Measurements from ENCODE around the gene MAPKBP1. TPM values are rescaled to one million over a fixed set of nuclear protein-coding genes. Genes with fewer than 3 reads are reported as not detected.
A peak's percentile ranks its signal among the peaks of the same experiment; 100 is the strongest.

MAPKBP1 gene
- total and polyA plus RNA-seq, 2 of the 8 experiments (the other 6 are each of a cell fraction or from before 2014, with no cell fraction given) = 4.3 to 11.3 TPM

- WGBS, 2 experiments (ENCODE audit: extremely low coverage in 1 of 2, insufficient coverage in 1 of 2, insufficient read length in 1 of 2, insufficient replicate concordance in 2 of 2, low coverage in 1 of 2, low lambda C conversion rate in 2 of 2, missing lambda C conversion rate in 1 of 2) = 95% methylated on average over 3 of the region's 3 CpGs; no CpG with 5 or more reads in 1 of the 2 experiments
- TF ChIP-seq RXRA (IDR thresholded peaks at IDR 0.05; ENCODE audit: insufficient read depth, low read depth, low read length) (no peak), SIN3A (conservative IDR thresholded peaks at IDR 0.05 in 1 of 2, IDR thresholded peaks at IDR 0.05 in 1 of 2; ENCODE audit: low read depth in 1 of 2, low read length in 2 of 2) (no peak), USF2 (IDR thresholded peaks at IDR 0.05; ENCODE audit: low read length) (no peak), CBX5 (IDR thresholded peaks at IDR 0.05; ENCODE audit: low read depth, low read length) (no peak), CEBPB (IDR thresholded peaks at IDR 0.05; ENCODE audit: low read depth, low read length) (no peak), SRF (IDR thresholded peaks at IDR 0.05; ENCODE audit: low read depth, low read length) (no peak), RBBP5 (IDR thresholded peaks at IDR 0.05; ENCODE audit: borderline replicate concordance, low read depth, low read length) (no peak), EP300 (IDR thresholded peaks at IDR 0.05; ENCODE audit: borderline replicate concordance in 1 of 2, low read depth in 2 of 2, low read length in 2 of 2) (no peak), GABPA (IDR thresholded peaks at IDR 0.05; ENCODE audit: borderline replicate concordance, insufficient read depth, low read length) (no peak), TBP (IDR thresholded peaks at IDR 0.05; ENCODE audit: low read depth, low read length) (no peak), SIRT6 (IDR thresholded peaks at IDR 0.05; ENCODE audit: low read length) (no peak), CTBP2 (IDR thresholded peaks at IDR 0.05; ENCODE audit: borderline replicate concordance, insufficient read depth, insufficient read length, low read length) (no peak), BCL11A (IDR thresholded peaks at IDR 0.05; ENCODE audit: low read depth in 2 of 2, low read length in 2 of 2) (no peak)
Observed at GRCh38 chr15:41805711-41806110, 31.4 kb downstream of the MAPKBP1 start.

More at GRCh38 chr15:41805711-41806110, 31.4 kb downstream of the MAPKBP1 start:
- Histone ChIP-seq H4K5ac (ENCODE audit: insufficient read length, low read depth, low read length) (no peak overlapping the region), H3K4me1 (replicated peaks in 1 of 4; ENCODE audit: control insufficient read depth in 3 of 4, insufficient read depth in 4 of 4, low read length in 3 of 4) (peaks cover 0 to 4% (median 2%) of the 10 kb centered on the region in 4 experiments; a peak in 4 of 7 replicates), H3K4me3 (ENCODE audit: extremely low read depth in 1 of 4, insufficient read depth in 2 of 4, low read depth in 3 of 4, low read length in 4 of 4) (no peak overlapping the region), H3K4me2 (ENCODE audit: insufficient read depth in 1 of 2, low read depth in 2 of 2, low read length in 2 of 2) (no peak overlapping the region), H3K4ac (replicated peaks; ENCODE audit: insufficient read length, low read depth, low read length) (no peak overlapping the region), H2BK120ac (replicated peaks; ENCODE audit: low read depth, low read length) (no peak overlapping the region), H2AFZ (ENCODE audit: low read length) (no peak overlapping the region), H3K23ac (ENCODE audit: insufficient read length) (no peak overlapping the region), H3K9me3 (ENCODE audit: insufficient read depth in 2 of 2, low read depth in 1 of 2, low read length in 1 of 2) (no peaks in the 10 kb centered on the region), H3K27ac (ENCODE audit: low read depth, low read length) (no peak overlapping the region), H3K27me3 (replicated peaks in 1 of 4; ENCODE audit: control insufficient read depth in 3 of 4, extremely low read depth in 1 of 4, insufficient read depth in 3 of 4, low read length in 3 of 4) (no peaks in the 10 kb centered on the region), H4K91ac (replicated peaks; ENCODE audit: insufficient read length, low read length) (no peak overlapping the region), H4K8ac (ENCODE audit: extremely low read depth, insufficient read depth, low read length) (no peak overlapping the region), H3K56ac (replicated peaks; ENCODE audit: insufficient read length, low read depth, low read length) (no peak overlapping the region), H3K9ac (replicated peaks in 1 of 4; ENCODE audit: extremely low read depth in 1 of 4, low read depth in 3 of 4, low read length in 3 of 4) (no peak overlapping the region), H2BK15ac (ENCODE audit: low read length) (no peak overlapping the region), H4K20me1 (replicated peaks in 1 of 2; ENCODE audit: control insufficient read depth in 1 of 2, insufficient read depth in 2 of 2, low read length in 2 of 2) (no peaks in the 10 kb centered on the region), H3K23me2 (ENCODE audit: low read depth, low read length) (no peaks in the 10 kb centered on the region), H2BK5ac (ENCODE audit: low read depth, low read length) (peak overlapping the region; percentile 66; the same call in 1 of the 2 replicates), H2BK12ac (ENCODE audit: low read depth, low read length) (no peak overlapping the region), H3K79me2 (ENCODE audit: control insufficient read depth in 1 of 2, insufficient read depth in 2 of 2, low read length in 2 of 2) (no peaks in the 10 kb centered on the region), H3K79me1 (ENCODE audit: low read depth, low read length) (no peaks in the 10 kb centered on the region), H2BK20ac (ENCODE audit: low read length) (no peak overlapping the region), H2AK5ac (ENCODE audit: low read depth, low read length) (no peak overlapping the region), H3K18ac (ENCODE audit: extremely low read depth, low read length) (no peak overlapping the region), H3K36me3 (ENCODE audit: control insufficient read depth in 2 of 4, insufficient read depth in 4 of 4, low read length in 3 of 4) (no peaks in the 10 kb centered on the region), H3K14ac (ENCODE audit: insufficient read length) (no peak overlapping the region)
- no peak for DNase-seq (ENCODE audit: low read depth in 1 of 2, low spot score in 2 of 2)
- FAIRE-seq = no peak
- ChIA-PET CTCF (ENCODE audit: partially characterized antibody) (interaction anchor here (0.9 to 13.7 kb wide), 11 partner anchors 11 to 203 kb away, joined by 3 to 283 read pairs (median 4); partner anchors contain the start of gene MAPKBP1), POLR2A (ENCODE audit: partially characterized antibody) (no interaction called here)

Data from H1 (cell line).